Measurements from ENCODE around the gene CYP2W1. TPM values are rescaled to one million over a fixed set of nuclear protein-coding genes. Genes with fewer than 3 reads are reported as not detected.
"Not testable (repeated sequence)": the region's sequence is repeated elsewhere in the genome, so short reads cannot be mapped to it uniquely, and the experiment has no call there.

CYP2W1 gene
- total and polyA plus RNA-seq, 3 donors from 2014 or later: 0.61 to 1.2 (median 0.71) TPM

DNA sequence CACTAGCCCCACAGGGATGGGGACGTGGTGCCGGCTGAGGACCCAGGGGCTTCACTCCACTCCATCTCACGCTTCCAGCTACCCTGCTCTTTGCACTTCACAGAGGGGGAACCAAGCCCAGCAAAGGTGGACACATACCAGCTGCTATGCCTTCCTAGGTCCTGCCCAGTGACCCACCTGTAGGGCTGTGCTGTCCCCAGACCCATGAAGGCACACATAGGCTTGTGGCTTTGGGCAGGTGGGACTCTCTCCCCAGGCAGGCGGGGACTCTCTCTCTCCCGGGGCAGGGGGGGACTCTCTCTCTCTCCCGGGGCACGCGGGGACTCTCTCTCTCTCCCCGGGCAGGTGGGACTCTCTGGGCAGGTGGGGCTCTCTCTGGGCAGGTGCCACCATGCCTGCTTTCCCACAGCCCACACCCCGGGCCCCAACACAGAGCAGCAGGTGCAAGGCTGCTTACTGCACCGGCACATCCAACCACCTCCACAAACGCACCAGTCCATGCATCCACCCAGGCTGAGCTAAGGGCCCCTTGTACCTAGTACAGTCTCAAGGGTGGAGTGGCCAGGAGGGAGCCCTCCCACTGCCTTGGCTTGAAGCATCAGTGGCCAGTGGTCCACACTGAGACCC, 47.6 kb downstream of the CYP2W1 start:
- no peak for TF ChIP-seq POLR2A (IDR thresholded peaks at IDR 0.05)
- TF ChIP-seq, protein P1, sequence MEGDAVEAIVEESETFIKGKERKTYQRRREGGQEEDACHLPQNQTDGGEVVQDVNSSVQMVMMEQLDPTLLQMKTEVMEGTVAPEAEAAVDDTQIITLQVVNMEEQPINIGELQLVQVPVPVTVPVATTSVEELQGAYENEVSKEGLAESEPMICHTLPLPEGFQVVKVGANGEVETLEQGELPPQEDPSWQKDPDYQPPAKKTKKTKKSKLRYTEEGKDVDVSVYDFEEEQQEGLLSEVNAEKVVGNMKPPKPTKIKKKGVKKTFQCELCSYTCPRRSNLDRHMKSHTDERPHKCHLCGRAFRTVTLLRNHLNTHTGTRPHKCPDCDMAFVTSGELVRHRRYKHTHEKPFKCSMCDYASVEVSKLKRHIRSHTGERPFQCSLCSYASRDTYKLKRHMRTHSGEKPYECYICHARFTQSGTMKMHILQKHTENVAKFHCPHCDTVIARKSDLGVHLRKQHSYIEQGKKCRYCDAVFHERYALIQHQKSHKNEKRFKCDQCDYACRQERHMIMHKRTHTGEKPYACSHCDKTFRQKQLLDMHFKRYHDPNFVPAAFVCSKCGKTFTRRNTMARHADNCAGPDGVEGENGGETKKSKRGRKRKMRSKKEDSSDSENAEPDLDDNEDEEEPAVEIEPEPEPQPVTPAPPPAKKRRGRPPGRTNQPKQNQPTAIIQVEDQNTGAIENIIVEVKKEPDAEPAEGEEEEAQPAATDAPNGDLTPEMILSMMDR (IDR thresholded peaks at IDR 0.05): no peak
- intact Hi-C loops (cut with DNase I; ENCODE audit: low total_unique reads): no loop called here

DNA sequence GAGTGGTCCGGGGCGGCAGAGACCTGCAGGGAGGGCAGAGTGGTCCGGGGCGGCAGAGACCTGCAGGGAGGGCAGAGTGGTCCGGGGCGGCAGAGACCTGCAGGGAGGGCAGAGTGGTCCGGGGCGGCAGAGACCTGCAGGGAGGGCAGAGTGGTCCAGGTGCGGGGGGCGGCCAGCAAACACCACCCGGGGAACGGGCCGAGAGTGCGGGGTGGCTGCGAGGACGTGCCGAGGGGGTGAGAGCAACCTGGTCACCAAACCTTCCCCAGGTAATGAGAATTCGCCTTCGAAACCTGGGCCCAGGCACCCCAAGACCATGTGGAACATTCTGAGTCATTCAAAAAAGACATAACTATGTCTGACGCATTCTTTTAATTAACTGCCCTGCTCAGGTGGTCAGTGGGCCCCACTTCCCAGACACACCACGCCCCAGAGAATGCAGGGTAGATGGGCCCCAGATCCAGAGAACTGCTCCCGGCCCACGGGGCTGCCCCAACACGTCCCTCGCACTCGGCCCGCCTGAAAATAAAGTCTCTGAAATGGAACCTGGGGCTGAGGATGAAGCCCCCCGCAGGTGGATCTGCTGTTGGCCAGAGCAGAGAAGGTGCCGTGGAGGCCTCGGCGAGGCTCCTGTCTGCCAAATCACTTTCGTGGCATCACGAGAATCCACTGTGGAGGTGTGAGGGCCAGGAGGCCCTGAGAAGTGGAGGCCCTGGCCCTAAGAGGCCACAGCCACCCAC, 48.9 kb downstream of the CYP2W1 start:
- WGBS, 2 donors: 92 to 95% methylated on average over 27 to 30 of the region's 33 CpGs
- no peaks in the 10 kb centered on the region for H3K9me3 ChIP-seq
- intact Hi-C loops (cut with DNase I; ENCODE audit: low total_unique reads): no loop called here
- no peaks in the 10 kb centered on the region for H3K27me3 ChIP-seq
- H3K27ac ChIP-seq: no peak overlapping the region
- H3K36me3 ChIP-seq (ENCODE audit: low read depth, missing control alignments): no peaks in the 10 kb centered on the region
- no peak overlapping the region for H3K4me3 ChIP-seq
- H3K4me1 ChIP-seq: peaks cover 14% of the 10 kb centered on the region
- DNase-seq: no peak
- TF ChIP-seq, protein P1 (IDR thresholded peaks at IDR 0.05): no peak

More for the DNA sequence above, 47.6 kb downstream of the CYP2W1 start:
- Histone ChIP-seq H3K4me1 (peaks cover 14% of the 10 kb centered on the region), H3K27ac (no peak overlapping the region), H3K27me3 (no peaks in the 10 kb centered on the region), H3K36me3 (ENCODE audit: low read depth, missing control alignments) (no peaks in the 10 kb centered on the region), H3K4me3 (no peak overlapping the region), H3K9me3 (no peaks in the 10 kb centered on the region)
- 92 to 98% methylated on average over 8 to 11 of the region's 12 CpGs for WGBS, 2 donors
- no peak for DNase-seq

DNA sequence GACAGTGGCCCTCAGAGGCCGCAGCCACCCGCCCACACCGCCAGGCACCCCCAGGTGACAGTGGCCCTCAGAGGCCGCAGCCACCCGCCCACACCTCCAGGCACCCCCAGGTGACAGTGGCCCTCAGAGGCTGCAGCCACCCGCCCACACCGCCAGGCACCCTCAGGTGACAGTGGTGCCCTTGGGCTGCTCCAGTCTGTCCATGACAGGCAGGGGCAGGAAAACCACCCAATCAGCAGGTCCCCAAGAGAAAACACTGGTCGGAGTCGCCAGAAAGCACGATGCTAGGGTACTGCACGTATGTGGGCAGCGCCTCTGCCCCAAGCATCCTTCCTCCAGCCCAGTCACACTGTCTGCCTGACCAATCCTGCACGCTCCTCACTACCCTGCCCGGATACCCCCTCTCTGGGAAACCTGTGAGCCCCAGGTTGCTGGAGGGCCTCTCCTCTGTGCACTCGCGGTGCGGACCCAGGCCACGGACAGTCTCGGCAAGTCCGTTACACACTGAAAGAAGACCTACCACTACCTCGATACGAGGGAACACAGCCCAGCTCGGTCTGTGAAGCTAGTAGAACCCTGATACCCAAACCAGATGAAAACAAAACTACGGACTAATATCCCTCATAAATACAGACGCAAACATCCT, 49.7 kb downstream of the CYP2W1 start:
- Histone ChIP-seq H3K4me3 (no peak overlapping the region), H3K27me3 (no peaks in the 10 kb centered on the region), H3K27ac (no peak overlapping the region), H3K36me3 (ENCODE audit: low read depth, missing control alignments) (no peaks in the 10 kb centered on the region), H3K4me1 (peaks cover 10% of the 10 kb centered on the region), H3K9me3 (no peaks in the 10 kb centered on the region)
- intact Hi-C loops (cut with DNase I; ENCODE audit: low total_unique reads): no loop called here
- WGBS, 2 donors: 96 to 97% methylated on average over 9 to 22 of the region's 25 CpGs
- no peak for DNase-seq
- TF ChIP-seq POLR2A (IDR thresholded peaks at IDR 0.05): no peak
- TF ChIP-seq, protein P1 (IDR thresholded peaks at IDR 0.05): no peak

DNA sequence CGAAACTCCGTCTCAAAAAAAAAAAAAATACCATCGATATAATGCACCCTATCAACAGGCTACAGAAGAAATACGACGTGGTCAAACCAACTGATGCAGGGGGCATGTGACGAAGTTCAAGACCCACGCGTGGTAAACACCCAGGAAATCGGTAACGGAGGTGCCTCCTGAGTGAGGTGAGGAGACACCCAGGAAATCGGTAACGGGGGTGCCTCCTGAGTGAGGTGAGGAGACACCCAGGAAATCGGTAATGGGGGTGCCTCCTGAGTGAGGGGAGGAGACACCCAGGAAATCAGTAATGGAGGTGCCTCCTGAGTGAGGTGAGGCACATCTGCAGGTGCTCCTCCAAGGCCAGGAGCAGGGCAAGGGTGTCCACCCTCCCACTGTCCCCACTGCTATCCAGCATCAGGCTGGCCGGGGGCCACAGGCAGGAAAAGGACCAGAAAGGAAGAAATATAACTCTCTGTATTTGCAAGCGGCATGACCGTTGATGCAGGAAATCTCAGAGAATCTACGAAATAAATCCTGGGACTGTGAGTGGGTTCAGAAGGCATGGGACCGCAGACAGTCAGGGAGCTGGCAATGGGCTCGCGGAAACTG, 50.7 kb downstream of the CYP2W1 start:
- TF ChIP-seq POLR2A (IDR thresholded peaks at IDR 0.05): no peak
- TF ChIP-seq, protein P1 (IDR thresholded peaks at IDR 0.05): no peak
- Histone ChIP-seq H3K4me3 (no peak overlapping the region), H3K9me3 (no peaks in the 10 kb centered on the region), H3K27me3 (no peaks in the 10 kb centered on the region), H3K4me1 (peaks cover 10% of the 10 kb centered on the region), H3K36me3 (ENCODE audit: low read depth, missing control alignments) (no peaks in the 10 kb centered on the region), H3K27ac (no peak overlapping the region)
- DNase-seq: no peak
- 93 to 94% methylated on average over 20 of the region's 20 CpGs for WGBS, 2 donors
- intact Hi-C loops (cut with DNase I; ENCODE audit: low total_unique reads): no loop called here

DNA sequence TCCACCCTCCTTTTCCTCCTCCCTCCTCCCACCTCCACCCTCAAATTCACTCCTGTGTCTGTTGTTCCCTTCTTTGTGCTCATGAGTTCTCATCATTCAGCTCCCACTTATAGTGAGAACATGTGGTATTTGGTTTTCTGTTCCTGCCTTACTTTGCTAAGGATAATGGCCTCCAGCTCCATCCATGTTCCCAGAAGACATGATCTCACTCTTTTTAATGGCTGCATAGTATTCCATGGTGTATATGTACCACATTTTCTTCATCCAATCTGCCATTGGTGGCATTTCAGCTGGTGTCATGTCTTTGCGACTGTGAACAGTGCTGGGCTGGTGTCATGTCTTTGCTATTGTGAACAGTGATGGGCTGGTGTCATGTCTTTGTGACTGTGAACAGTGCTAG, 51.8 kb downstream of the CYP2W1 start:
- H3K9me3 ChIP-seq; DNase-seq; H3K36me3 ChIP-seq (ENCODE audit: low read depth, missing control alignments); H3K4me3 ChIP-seq; H3K27me3 ChIP-seq; H3K4me1 ChIP-seq; intact Hi-C loops (cut with DNase I; ENCODE audit: low total_unique reads); H3K27ac ChIP-seq: not testable (repeated sequence)
- WGBS, 2 donors: 90 to 100% methylated on average over 1 of the region's 1 CpG

DNA sequence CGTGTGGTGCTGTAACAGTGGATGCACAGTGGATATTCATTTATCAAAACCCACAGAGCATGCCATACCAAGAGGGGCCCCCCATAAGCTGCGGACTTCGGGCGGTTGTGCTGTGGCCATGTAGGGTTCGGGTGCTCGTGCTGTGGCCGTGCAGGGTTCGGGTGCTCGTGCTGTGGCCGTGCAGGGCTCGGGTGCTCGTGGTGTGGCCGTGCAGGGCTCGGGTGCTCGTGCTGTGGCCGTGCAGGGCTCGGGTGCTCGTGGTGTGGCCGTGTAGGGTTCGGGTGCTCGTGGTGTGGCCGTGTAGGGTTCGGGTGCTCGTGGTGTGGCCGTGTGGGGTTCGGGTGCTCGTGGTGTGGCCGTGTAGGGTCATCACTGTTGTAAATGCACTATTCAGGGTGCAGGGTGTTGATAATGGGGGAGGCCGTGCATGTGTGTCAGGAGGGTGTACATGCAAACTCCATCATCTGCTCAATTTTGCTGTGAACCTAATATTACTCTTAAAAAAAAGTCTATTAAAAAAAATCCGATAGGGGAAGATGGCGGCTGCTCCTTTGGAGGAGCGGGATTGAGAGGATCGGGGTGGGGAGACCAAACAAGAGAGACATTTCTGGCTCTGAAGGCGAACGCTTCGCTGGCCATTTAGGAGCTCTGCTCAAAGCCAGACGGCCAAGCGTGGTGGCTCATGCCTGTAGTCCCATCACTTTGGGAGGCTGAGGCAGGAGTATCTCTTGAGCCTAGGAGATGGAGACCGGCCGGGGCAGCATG, 53.4 kb downstream of the CYP2W1 start:
- intact Hi-C loops (cut with DNase I; ENCODE audit: low total_unique reads); H3K27me3 ChIP-seq; DNase-seq; H3K9me3 ChIP-seq; H3K36me3 ChIP-seq (ENCODE audit: low read depth, missing control alignments); H3K4me3 ChIP-seq; H3K27ac ChIP-seq: not testable (repeated sequence)
- WGBS, 2 donors: 97% methylated on average over 40 of the region's 40 CpGs
- H3K4me1 ChIP-seq: peaks cover 12% of the 10 kb centered on the region
